Gastrocnemius medialis (tissue), 4 donors: ENCODE results near the gene UBE2D4. TPM values are rescaled to one million over a fixed set of nuclear protein-coding genes. Genes with fewer than 3 reads are reported as not detected.

Source experiments
- ATAC-seq, 2 donors: fragments of 150-250 bp; one replicate each; pipeline ENCODE4 v1.9.1; 2016
- DNase-seq, 2 donors: peaks; one replicate each; pipeline ENCODE4 v3.0.0-alpha.2; 2019
- H3K27ac ChIP-seq, 4 donors: fragments of 200-600 bp; sonication (generic); 1 replicate in 1 of 4; 2 replicates in 3 of 4; pipeline ENCODE4 v1.5.1; 2016 to 2018; ENCODE audit warnings: mild to moderate bottlenecking in 2 of 4, moderate library complexity in 1 of 4
- H3K27me3 ChIP-seq, 3 donors: fragments of 200-600 bp; sonication (generic) in 2 of 3; 1 replicate in 1 of 3; 2 replicates in 2 of 3; pipeline versions ENCODE4 v1.5.1 to v1.6.0; 2016 to 2019; ENCODE audit warnings: mild to moderate bottlenecking in 1 of 3, moderate library complexity in 1 of 3
- H3K36me3 ChIP-seq, 2 donors: fragments of 200-600 bp; sonication (generic) in 1 of 2; one replicate each; pipeline ENCODE4 v1.5.1; 2017 to 2018
- H3K4me1 ChIP-seq, 2 donors: fragments of 200-600 bp; sonication (generic) in 1 of 2; one replicate each; pipeline ENCODE4 v1.5.1; 2016 to 2017; ENCODE audit warnings: mild to moderate bottlenecking in 2 of 2
- H3K4me3 ChIP-seq, 4 donors: fragments of 200-600 bp; sonication (generic) in 3 of 4; 1 replicate in 1 of 4; 2 replicates in 3 of 4; pipeline ENCODE4 v1.5.1; 2016 to 2019; ENCODE audit warnings: mild to moderate bottlenecking in 2 of 4
- H3K9me3 ChIP-seq, 3 donors: fragments of 200-600 bp; sonication (generic) in 2 of 3; 1 replicate in 1 of 3; 2 replicates in 2 of 3; pipeline ENCODE4 v1.5.1; 2016 to 2019
- POLR2A ChIP-seq, 2 donors: fragments of 450-650 bp; IDR thresholded peaks; one replicate each; pipeline ENCODE4 v1.6.1; 2017; ENCODE audit warnings: antibody characterized with exemption in 2 of 2, mild to moderate bottlenecking in 2 of 2, moderate library complexity in 2 of 2
- in situ Hi-C, 4 donors: fragments of 200-750 bp; cut with MboI; loops; one replicate each; pipeline versions ENCODE4 v1.15.0 to v1.8.0; 2017; ENCODE audit warnings: low sequenced_read_pairs in 4 of 4
- intact Hi-C: fragments of 100-400 bp; cut with DNase I; formaldehyde crosslinking; loops from one replicate; pipeline ENCODE4 v1.15.1; 2023; ENCODE audit warnings: low total_unique reads
- total RNA-seq, 4 donors: library from RNA; depleted of rRNA; stranded (reverse); fragments of >200 nt; gene quantifications; one replicate each; pipeline versions ENCODE4 v1.1.0 to v1.2.3, GENCODE V29; 2016
- TF ChIP-seq, protein P1 (sequence below), 5 experiments: fragments of 450-650 bp in 3 of 5; fragments of 200-600 bp in 2 of 5; sonication (generic) in 2 of 5; IDR thresholded peaks in 4 of 5; conservative IDR thresholded peaks in 1 of 5; 1 replicate in 4 of 5; 2 replicates in 1 of 5; pipeline ENCODE4 v1.5.1; 2016 to 2019; ENCODE audit warnings: antibody characterized with exemption in 5 of 5, mild to moderate bottlenecking in 3 of 5, moderate library complexity in 3 of 5

UBE2D4 gene
- total RNA-seq, 4 donors from 2014 or later, result 71.0 to 116 (median 105) TPM

- TF ChIP-seq, protein P1, sequence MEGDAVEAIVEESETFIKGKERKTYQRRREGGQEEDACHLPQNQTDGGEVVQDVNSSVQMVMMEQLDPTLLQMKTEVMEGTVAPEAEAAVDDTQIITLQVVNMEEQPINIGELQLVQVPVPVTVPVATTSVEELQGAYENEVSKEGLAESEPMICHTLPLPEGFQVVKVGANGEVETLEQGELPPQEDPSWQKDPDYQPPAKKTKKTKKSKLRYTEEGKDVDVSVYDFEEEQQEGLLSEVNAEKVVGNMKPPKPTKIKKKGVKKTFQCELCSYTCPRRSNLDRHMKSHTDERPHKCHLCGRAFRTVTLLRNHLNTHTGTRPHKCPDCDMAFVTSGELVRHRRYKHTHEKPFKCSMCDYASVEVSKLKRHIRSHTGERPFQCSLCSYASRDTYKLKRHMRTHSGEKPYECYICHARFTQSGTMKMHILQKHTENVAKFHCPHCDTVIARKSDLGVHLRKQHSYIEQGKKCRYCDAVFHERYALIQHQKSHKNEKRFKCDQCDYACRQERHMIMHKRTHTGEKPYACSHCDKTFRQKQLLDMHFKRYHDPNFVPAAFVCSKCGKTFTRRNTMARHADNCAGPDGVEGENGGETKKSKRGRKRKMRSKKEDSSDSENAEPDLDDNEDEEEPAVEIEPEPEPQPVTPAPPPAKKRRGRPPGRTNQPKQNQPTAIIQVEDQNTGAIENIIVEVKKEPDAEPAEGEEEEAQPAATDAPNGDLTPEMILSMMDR (IDR thresholded peaks at IDR 0.05 in 4 of 5, conservative IDR thresholded peaks at IDR 0.05 in 1 of 5), result no peak
- H3K4me3 ChIP-seq, result no peak overlapping the region
- no peaks in the 10 kb centered on the region for H3K9me3 ChIP-seq
- DNase-seq (no peak), ATAC-seq (no peak)
- H3K36me3 ChIP-seq, result no peaks in the 10 kb centered on the region
- no peaks in the 10 kb centered on the region for H3K27me3 ChIP-seq
- H3K4me1 ChIP-seq, result peaks cover 15 to 18% of the 10 kb centered on the region in 2 donors
- H3K27ac ChIP-seq, result no peak overlapping the region
- intact Hi-C loops, result no loop called here
- in situ Hi-C loops, result no loop called here
These were observed 3.5 kb upstream of the UBE2D4 start for GRCh38 chr7:43922726-43923125.

DNA sequence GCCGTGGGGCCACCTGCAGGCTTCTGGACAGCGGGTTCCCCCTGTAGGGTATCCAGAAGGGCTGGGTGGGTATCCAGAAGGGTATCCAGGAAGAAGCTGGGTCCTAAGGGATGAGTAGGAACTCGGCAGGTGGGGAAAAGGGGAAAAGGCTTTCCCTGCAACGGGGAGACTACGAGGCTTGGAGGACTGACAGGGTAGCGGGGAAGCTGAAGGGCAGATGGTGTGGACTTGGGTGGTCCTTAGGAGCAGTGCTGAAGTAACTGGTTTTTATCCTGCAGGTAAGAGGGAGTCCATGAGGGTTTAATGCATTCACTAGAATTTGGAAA, 525 bp downstream of the UBE2D4 start:
- ATAC-seq (peak; percentile 28 to 49), DNase-seq (no peak)
- no peaks in the 10 kb centered on the region for H3K36me3 ChIP-seq
- H3K4me1 ChIP-seq, result peaks cover 15 to 20% of the 10 kb centered on the region in 2 donors
- intact Hi-C loops (loop anchor here (1.0 to 2.0 kb wide), 2 partner anchors 20 to 57 kb away; partner anchors contain the start of genes MRPS24 and URGCP), in situ Hi-C loops (no loop called here)
- peak overlapping the region; percentile 92 to 95 (median 94) for H3K27ac ChIP-seq
- TF ChIP-seq POLR2A (IDR thresholded peaks at IDR 0.05), result no peak
- TF ChIP-seq, protein P1 (IDR thresholded peaks at IDR 0.05 in 4 of 5, conservative IDR thresholded peaks at IDR 0.05 in 1 of 5), result peak in 1 of 5 experiments; percentile 19
- H3K27me3 ChIP-seq, result no peaks in the 10 kb centered on the region
- H3K9me3 ChIP-seq, result no peaks in the 10 kb centered on the region
- H3K4me3 ChIP-seq, result peak overlapping the region; percentile 65 to 79 (median 70)

- DNase-seq (no peak), ATAC-seq (no peak)
- Histone ChIP-seq H3K27me3 (no peaks in the 10 kb centered on the region), H3K4me3 (no peak overlapping the region), H3K9me3 (no peaks in the 10 kb centered on the region), H3K36me3 (no peaks in the 10 kb centered on the region), H3K4me1 (peaks cover 15 to 20% of the 10 kb centered on the region in 2 donors), H3K27ac (peak overlapping the region; percentile 92 to 95 (median 94))
- TF ChIP-seq, protein P1 (IDR thresholded peaks at IDR 0.05 in 4 of 5, conservative IDR thresholded peaks at IDR 0.05 in 1 of 5), result no peak
- no peak for TF ChIP-seq POLR2A (IDR thresholded peaks at IDR 0.05)
- intact Hi-C loops (loop anchor here (2.0 kb wide), 1 partner anchor 21 kb away; the partner anchor contains the start of gene URGCP), in situ Hi-C loops (no loop called here)
These were observed 1.6 kb downstream of the UBE2D4 start for GRCh38 chr7:43927810-43928209.

GRCh38 chr7:43929529-43930457, 3.6 kb downstream of the UBE2D4 start:
- Histone ChIP-seq H3K9me3 (no peaks in the 10 kb centered on the region), H3K27me3 (no peaks in the 10 kb centered on the region), H3K4me3 (no peak overlapping the region), H3K27ac (no peak overlapping the region), H3K4me1 (peaks cover 15 to 20% of the 10 kb centered on the region in 2 donors), H3K36me3 (no peaks in the 10 kb centered on the region)
- intact Hi-C loops (no loop called here), in situ Hi-C loops (no loop called here)
- DNase-seq, result no peak
- TF ChIP-seq, protein P1 (IDR thresholded peaks at IDR 0.05 in 4 of 5, conservative IDR thresholded peaks at IDR 0.05 in 1 of 5), result no peak
- TF ChIP-seq POLR2A (IDR thresholded peaks at IDR 0.05), result no peak
- ATAC-seq, result no peak
